GM19043 (cell line): ENCODE results near the gene UMPS.

Experiments used
- ATAC-seq: cut with Tn5 transposase; IDR thresholded peaks from one replicate; pipeline ENCODE4 v1.9.1; 2021; ENCODE audit warnings: low read depth; ENCODE audit not compliant: unreplicated experiment

Gene UMPS

GRCh38 chr3:124730129-124730940, at the start of gene UMPS:
TSS of gene UMPS (plus strand) at chr3:124730452. CDS start at chr3:124730472, 20 bp downstream.
- ATAC-seq = peak; percentile 92

- ATAC-seq = no peak
These were observed 49.7 kb upstream of the UMPS start for GRCh38 chr3:124680521-124680920.

GRCh38 chr3:124682263-124682662, 48.0 kb upstream of the UMPS start:
- no peak for ATAC-seq

- ATAC-seq = no peak
These were observed 45.8 kb upstream of the UMPS start for GRCh38 chr3:124684459-124684858.

GRCh38 chr3:124685067-124685466, 45.2 kb upstream of the UMPS start:
- ATAC-seq = no peak

GRCh38 chr3:124685481-124685880, 44.8 kb upstream of the UMPS start:
- ATAC-seq = no peak

GRCh38 chr3:124686028-124686670, 44.1 kb upstream of the UMPS start:
- ATAC-seq = no peak

GRCh38 chr3:124688581-124689454, 41.4 kb upstream of the UMPS start:
- ATAC-seq = peak; percentile 59

GRCh38 chr3:124691599-124691998, 38.7 kb upstream of the UMPS start:
- ATAC-seq = no peak

GRCh38 chr3:124694486-124694885, 35.8 kb upstream of the UMPS start:
- no peak for ATAC-seq

- ATAC-seq = no peak
These were observed 34.9 kb upstream of the UMPS start for GRCh38 chr3:124695369-124695768.

- ATAC-seq = no peak
These were observed 34.2 kb upstream of the UMPS start for GRCh38 chr3:124696006-124696405.

GRCh38 chr3:124697302-124697701, 33.0 kb upstream of the UMPS start:
- ATAC-seq = no peak

- no peak for ATAC-seq
These were observed 32.1 kb upstream of the UMPS start for GRCh38 chr3:124698030-124698770.

- no peak for ATAC-seq
These were observed 31.2 kb upstream of the UMPS start for GRCh38 chr3:124699051-124699450.

GRCh38 chr3:124699686-124700396, 30.4 kb upstream of the UMPS start:
- ATAC-seq = no peak

GRCh38 chr3:124700880-124701684, 29.2 kb upstream of the UMPS start:
- no peak for ATAC-seq

- ATAC-seq = no peak
These were observed 28.6 kb upstream of the UMPS start for GRCh38 chr3:124701687-124702086.

GRCh38 chr3:124702950-124703349, 27.3 kb upstream of the UMPS start:
- no peak for ATAC-seq
